Tibial nerve (tissue), 4 donors: ENCODE data around the gene TMC4. TPM values are rescaled to one million over a fixed set of nuclear protein-coding genes. Genes with fewer than 3 reads are reported as not detected.
A peak's percentile ranks its signal among the peaks of the same experiment; 100 is the strongest.
"Not testable (repeated sequence)": the region's sequence is repeated elsewhere in the genome, so short reads cannot be mapped to it uniquely, and the experiment has no call there.

Experiments
- DNase-seq, 2 donors: peaks; one replicate each; pipeline ENCODE4 v3.0.0-alpha.2; 2019; ENCODE audit warnings: low spot score in 2 of 2
- H3K27ac ChIP-seq, 4 donors: fragments of 200-600 bp; sonication (generic) in 3 of 4; one replicate each; pipeline ENCODE4 v1.5.1; 2017 to 2019; ENCODE audit warnings: mild to moderate bottlenecking in 1 of 4
- H3K27me3 ChIP-seq, 2 donors: fragments of 200-600 bp; sonication (generic) in 1 of 2; one replicate each; pipeline versions ENCODE4 v1.5.1 to v1.6.0; 2017 to 2019
- H3K36me3 ChIP-seq, 3 donors: fragments of 200-600 bp; sonication (generic); one replicate each; pipeline ENCODE4 v1.5.1; 2018 to 2019
- H3K4me1 ChIP-seq, 4 donors: fragments of 200-600 bp; sonication (generic) in 3 of 4; one replicate each; pipeline ENCODE4 v1.5.1; 2017 to 2019
- H3K4me3 ChIP-seq, 4 donors: fragments of 200-600 bp; sonication (generic) in 3 of 4; one replicate each; pipeline ENCODE4 v1.5.1; 2017 to 2019; ENCODE audit warnings: mild to moderate bottlenecking in 1 of 4, moderate library complexity in 1 of 4
- H3K9me3 ChIP-seq, 4 donors: fragments of 200-600 bp; sonication (generic) in 3 of 4; one replicate each; pipeline ENCODE4 v1.5.1; 2017 to 2019
- CTCF ChIP-seq, 5 experiments: fragments of 200-600 bp in 3 of 5; fragments of 450-650 bp in 2 of 5; sonication (generic) in 3 of 5; IDR thresholded peaks; one replicate each; pipeline ENCODE4 v1.5.1; 2016 to 2019; ENCODE audit warnings: antibody characterized with exemption in 5 of 5, mild to moderate bottlenecking in 3 of 5, moderate library complexity in 2 of 5
- EP300 ChIP-seq, 2 donors: sonication (generic); formaldehyde crosslinking; IDR thresholded peaks; one replicate each; pipeline ENCODE4 v1.6.1; 2017; ENCODE audit warnings: antibody characterized with exemption in 2 of 2, mild to moderate bottlenecking in 1 of 2
- POLR2A ChIP-seq, 2 donors: fragments of 450-650 bp; IDR thresholded peaks; one replicate each; pipeline ENCODE4 v1.6.1; 2017; ENCODE audit warnings: antibody characterized with exemption in 2 of 2, mild to moderate bottlenecking in 2 of 2, moderate library complexity in 2 of 2
- WGBS, 2 donors: methylation state at CpG; one replicate each; pipeline ENCODE4 v1.1.5; 2018; 5-methylcytosine and 5-hydroxymethylcytosine counted together
- total RNA-seq, 4 donors: library from RNA; depleted of rRNA; stranded (reverse); fragments of >200 nt; gene quantifications; one replicate each; pipeline ENCODE4 v1.1.0, GENCODE V29; 2016

The TMC4 gene
- total RNA-seq, 4 donors from 2014 or later, result 0.22 to 8.8 (median 4.4) TPM; not detected in 1

- Histone ChIP-seq H3K27ac (peak overlapping the region in 3 of 4 donors; percentile 66 to 95 (median 89)), H3K27me3 (no peaks in the 10 kb centered on the region), H3K4me3 (no peak overlapping the region), H3K9me3 (no peaks in the 10 kb centered on the region), H3K4me1 (peaks cover 0 to 68% (median 39%) of the 10 kb centered on the region in 4 donors), H3K36me3 (peaks cover 0 to 54% (median 31%) of the 10 kb centered on the region in 3 donors)
- 74 to 79% methylated on average over 8 of the region's 8 CpGs for WGBS, 2 donors
- no peak for DNase-seq
- no peak for TF ChIP-seq EP300 (IDR thresholded peaks at IDR 0.05)
- TF ChIP-seq POLR2A (IDR thresholded peaks at IDR 0.05), result no peak
- no peak for TF ChIP-seq CTCF (IDR thresholded peaks at IDR 0.05)
Measured at GRCh38 chr19:54208784-54209057, 35.8 kb upstream of the TMC4 start.

DNA sequence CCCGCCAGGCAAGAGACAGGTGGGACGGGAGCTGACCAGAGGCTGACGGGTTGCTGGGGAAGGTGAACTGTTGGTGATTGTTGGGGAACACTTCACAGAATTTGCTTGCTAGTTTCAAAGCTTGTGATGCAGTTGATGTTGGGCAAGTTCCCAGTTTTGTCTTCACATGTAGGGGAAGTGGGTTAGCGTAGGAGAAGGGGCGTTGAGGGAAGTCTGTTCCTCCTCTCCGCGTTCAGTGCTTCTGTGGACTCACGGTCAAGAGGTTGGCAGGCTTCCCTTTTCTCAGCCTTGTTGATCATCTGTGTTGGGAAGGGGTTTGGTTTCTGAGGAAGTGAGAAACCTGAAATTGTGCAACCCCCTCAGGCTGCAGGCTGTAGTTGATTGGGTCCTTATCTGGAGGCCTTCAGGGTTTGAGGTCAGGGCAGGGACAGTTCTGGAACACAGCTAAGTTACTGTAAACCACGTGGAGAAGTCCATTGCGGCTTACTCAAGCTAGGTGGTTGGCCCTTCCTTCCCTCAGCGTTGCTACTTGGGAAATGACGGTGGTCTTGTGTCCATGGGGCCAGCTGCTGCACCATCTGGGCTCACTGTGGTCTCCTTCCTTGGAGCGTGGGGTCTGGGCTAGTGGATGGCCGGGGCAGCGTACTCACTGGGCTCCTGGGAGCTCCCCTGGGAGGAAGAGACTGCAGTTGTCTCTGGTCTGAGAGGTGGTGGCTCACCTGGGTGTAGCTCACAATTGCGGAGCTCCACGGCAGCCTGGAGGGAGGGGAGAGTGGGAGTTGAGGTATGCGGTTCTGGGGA is 35.2 kb upstream of the TMC4 start:
- 58 to 71% methylated on average over 16 to 17 of the region's 18 CpGs for WGBS, 2 donors
- H3K4me3 ChIP-seq, result no peak overlapping the region
- H3K27ac ChIP-seq, result peak overlapping the region in 3 of 4 donors; percentile 53 to 95 (median 89)
- H3K27me3 ChIP-seq, result no peaks in the 10 kb centered on the region
- peak in 1 of 5 experiments; percentile 10 for TF ChIP-seq CTCF (IDR thresholded peaks at IDR 0.05)
- no peak for TF ChIP-seq POLR2A (IDR thresholded peaks at IDR 0.05)
- TF ChIP-seq EP300 (IDR thresholded peaks at IDR 0.05), result peak; percentile 73 to 82
- no peaks in the 10 kb centered on the region for H3K9me3 ChIP-seq
- peaks cover 0 to 74% (median 42%) of the 10 kb centered on the region in 4 donors for H3K4me1 ChIP-seq
- peaks cover 0 to 59% (median 34%) of the 10 kb centered on the region in 3 donors for H3K36me3 ChIP-seq
- peak in 1 of 2 donors; percentile 75 for DNase-seq

GRCh38 chr19:54207676-54207982 is 34.7 kb upstream of the TMC4 start:
- Histone ChIP-seq H3K36me3 (peaks cover 2 to 65% (median 40%) of the 10 kb centered on the region in 3 donors), H3K27me3 (no peaks in the 10 kb centered on the region), H3K27ac (peak overlapping the region in 3 of 4 donors; percentile 53 to 89 (median 77)), H3K4me1 (peaks cover 0 to 79% (median 48%) of the 10 kb centered on the region in 4 donors), H3K9me3 (no peaks in the 10 kb centered on the region), H3K4me3 (no peak overlapping the region)
- WGBS, 2 donors, result 48 to 59% methylated on average over 5 of the region's 5 CpGs
- no peak for TF ChIP-seq POLR2A (IDR thresholded peaks at IDR 0.05)
- DNase-seq, result no peak

- WGBS, 2 donors, result 62 to 76% methylated on average over 21 to 23 of the region's 23 CpGs
- peaks cover 2 to 69% (median 44%) of the 10 kb centered on the region in 3 donors for H3K36me3 ChIP-seq
Measured at GRCh38 chr19:54207193-54207592, 34.2 kb upstream of the TMC4 start.

DNA sequence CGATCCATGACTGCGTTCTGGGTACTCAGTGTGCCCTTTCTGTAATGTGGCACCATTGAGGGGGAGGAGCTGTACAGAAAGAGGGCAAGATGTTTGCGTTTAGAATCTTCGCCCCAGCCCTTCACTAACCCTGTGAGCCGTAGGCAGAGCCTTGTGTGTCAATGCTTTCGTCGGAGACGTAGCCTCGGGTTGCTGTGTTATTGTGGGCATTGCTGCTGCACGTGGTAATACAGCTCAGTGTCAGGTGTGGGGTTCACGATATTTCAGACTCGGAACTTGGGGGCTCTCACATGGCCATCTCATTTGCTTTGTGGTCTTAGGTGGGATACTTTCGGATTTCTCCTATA is 33.8 kb upstream of the TMC4 start:
- TF ChIP-seq CTCF (IDR thresholded peaks at IDR 0.05) (no peak), POLR2A (IDR thresholded peaks at IDR 0.05) (no peak), EP300 (IDR thresholded peaks at IDR 0.05) (no peak)
- WGBS, 2 donors, result 80 to 84% methylated on average over 13 of the region's 13 CpGs
- Histone ChIP-seq H3K4me1 (peaks cover 0 to 87% (median 56%) of the 10 kb centered on the region in 4 donors), H3K9me3 (no peaks in the 10 kb centered on the region), H3K36me3 (peaks cover 2 to 73% (median 48%) of the 10 kb centered on the region in 3 donors), H3K27me3 (no peaks in the 10 kb centered on the region), H3K4me3 (no peak overlapping the region), H3K27ac (peak overlapping the region in 2 of 4 donors; percentile 77 to 89)
- no peak for DNase-seq

More at GRCh38 chr19:54207193-54207592, 34.2 kb upstream of the TMC4 start:
- H3K9me3 ChIP-seq, DNase-seq, H3K27me3 ChIP-seq, H3K4me3 ChIP-seq: not testable (repeated sequence)
- Histone ChIP-seq H3K4me1 (peaks cover 0 to 83% (median 52%) of the 10 kb centered on the region in 4 donors), H3K27ac (peak overlapping the region in 2 of 4 donors; percentile 77 to 89)

DNA sequence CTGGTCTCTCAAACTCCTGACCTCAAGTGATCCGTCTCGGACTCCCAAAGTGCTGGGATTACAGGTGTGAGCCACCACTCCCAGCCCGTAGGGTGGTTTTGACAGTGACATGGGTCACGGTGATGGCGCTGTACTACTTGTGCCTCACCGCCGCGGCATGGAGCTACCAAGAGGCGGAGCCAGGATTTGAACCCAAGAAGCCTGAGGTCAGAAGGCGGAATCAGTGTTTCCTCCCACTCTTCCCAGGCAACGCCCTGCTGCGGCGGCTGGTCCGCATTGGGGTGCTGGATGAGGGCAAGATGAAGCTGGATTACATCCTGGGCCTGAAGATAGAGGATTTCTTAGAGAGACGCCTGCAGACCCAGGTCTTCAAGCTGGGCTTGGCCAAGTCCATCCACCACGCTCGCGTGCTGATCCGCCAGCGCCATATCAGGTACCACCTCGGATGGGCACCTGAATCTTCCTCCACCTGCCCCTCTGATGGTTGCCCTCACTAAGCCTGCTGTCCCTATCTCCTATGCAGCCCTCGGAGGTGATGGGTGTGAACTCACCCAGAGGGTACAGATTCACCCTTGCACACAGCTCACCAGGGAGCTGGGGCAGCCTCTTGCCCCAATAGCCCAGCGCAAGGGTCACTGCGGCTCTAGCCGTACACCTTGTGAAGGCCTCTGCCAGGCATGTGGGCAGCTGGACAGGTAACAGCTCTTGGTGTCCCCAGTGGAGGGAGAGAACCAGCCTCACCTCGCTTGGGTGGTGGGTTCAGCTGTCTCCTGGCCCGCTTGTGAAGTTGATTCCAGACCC is 33.3 kb upstream of the TMC4 start:
- DNase-seq, result no peak
- 89 to 90% methylated on average over 21 to 27 of the region's 27 CpGs for WGBS, 2 donors

More for the DNA sequence above, 33.3 kb upstream of the TMC4 start:
- H3K36me3 ChIP-seq, result peaks cover 2 to 75% (median 50%) of the 10 kb centered on the region in 3 donors
- peak overlapping the region in 2 of 4 donors; percentile 77 to 89 for H3K27ac ChIP-seq
- no peaks in the 10 kb centered on the region for H3K27me3 ChIP-seq
- H3K9me3 ChIP-seq, result no peaks in the 10 kb centered on the region
- no peak for TF ChIP-seq CTCF (IDR thresholded peaks at IDR 0.05)
- no peak for TF ChIP-seq EP300 (IDR thresholded peaks at IDR 0.05)
- TF ChIP-seq POLR2A (IDR thresholded peaks at IDR 0.05), result no peak
- H3K4me3 ChIP-seq, result no peak overlapping the region
- peaks cover 0 to 93% (median 61%) of the 10 kb centered on the region in 4 donors for H3K4me1 ChIP-seq
